LNCaP clone FGC (cell line): Measurements from ENCODE around the gene HSFX3.
"Not testable (repeated sequence)": the region's sequence is repeated elsewhere in the genome, so short reads cannot be mapped to it uniquely, and the experiment has no call there.

Experiments
- DNase-seq: peaks from one replicate; pipeline ENCODE4 v3.0.0-alpha.2; 2011; ENCODE audit warnings: low read depth
- H3K4me3 ChIP-seq: 2 replicates; pipeline ENCODE4 v1.5.1; 2011; ENCODE audit warnings: mild to moderate bottlenecking, low read depth, low read length, control low read depth
- CTCF ChIP-seq: IDR thresholded peaks from 2 replicates; pipeline ENCODE4 v1.5.1; 2012; ENCODE audit warnings: mild to moderate bottlenecking; ENCODE audit not compliant: control insufficient read depth, insufficient read depth; ENCODE audit errors: extremely low read depth

The HSFX3 gene

GRCh38 chrX:149549701-149550100 is at the start of gene HSFX3:
Gene HSFX3 (minus strand): TSS chrX:149549924. CDS start chrX:149549852, 72 bp downstream.
- H3K4me3 ChIP-seq, DNase-seq: not testable (repeated sequence)

- H3K4me3 ChIP-seq, DNase-seq: not testable (repeated sequence)
- TF ChIP-seq CTCF, result 0 out of 2 replicates have a peak, but pooled peaks have one; percentile 10
Measured at GRCh38 chrX:149598603-149599002, 48.9 kb upstream of the HSFX3 start.

DNA sequence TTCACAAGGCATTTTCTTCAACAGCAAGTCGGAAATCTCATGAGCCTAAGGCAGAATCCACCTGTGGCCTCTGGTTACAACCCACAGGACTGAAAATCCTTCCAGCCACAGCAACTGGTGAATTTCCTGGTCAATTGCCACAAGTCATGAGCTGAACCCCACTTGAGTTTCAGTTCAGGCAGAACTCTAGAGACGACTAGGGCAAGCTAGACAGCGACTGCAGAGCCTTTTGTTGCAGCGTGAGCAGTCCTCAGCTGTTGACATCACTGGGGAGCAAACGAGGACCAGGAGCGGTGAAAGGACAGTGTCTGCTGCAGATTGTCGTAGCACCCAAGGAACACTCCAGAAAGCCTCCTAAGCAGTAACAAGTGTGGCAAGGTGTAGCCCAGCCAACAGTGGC is 46.2 kb upstream of the HSFX3 start:
- not testable (repeated sequence) for DNase-seq, H3K4me3 ChIP-seq

DNA sequence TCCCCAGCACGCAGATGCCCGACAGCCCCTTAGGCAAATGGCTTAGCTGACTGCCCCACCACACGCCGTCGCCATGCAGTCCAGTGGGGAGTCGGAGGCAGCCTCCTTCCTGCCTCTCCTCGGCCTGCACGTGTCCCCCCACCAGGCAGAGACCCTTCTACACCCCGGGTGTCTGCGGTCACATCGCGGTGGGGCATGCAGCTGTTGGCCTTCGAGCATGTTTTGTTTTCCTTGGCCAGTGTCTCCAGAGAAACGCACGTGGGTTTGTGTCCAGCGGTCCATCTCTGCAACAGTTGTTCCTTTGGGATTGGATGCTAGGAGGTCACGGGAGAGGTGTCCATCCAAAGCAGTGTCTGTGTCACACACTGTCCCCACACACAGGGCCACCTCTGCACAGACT is 45.5 kb upstream of the HSFX3 start, which contains the start of gene HSFX2:
Gene HSFX2, minus strand, starts transcription at position 101 of the 400 bp plus-strand sequence. CDS start 614 bp downstream, outside the sequence.
- H3K4me3 ChIP-seq, DNase-seq: not testable (repeated sequence)

GRCh38 chrX:149590993-149591392 is 41.3 kb upstream of the HSFX3 start:
- not testable (repeated sequence) for DNase-seq, H3K4me3 ChIP-seq

- not testable (repeated sequence) for DNase-seq, H3K4me3 ChIP-seq
Measured at GRCh38 chrX:149587359-149587758, 37.6 kb upstream of the HSFX3 start, which contains the start of gene MAGEA9B. Gene MAGEA9B (minus strand): TSS chrX:149587459. CDS start chrX:149583179, 4,280 bp downstream.

- not testable (repeated sequence) for DNase-seq, H3K4me3 ChIP-seq
Measured at GRCh38 chrX:149585631-149586030, 35.9 kb upstream of the HSFX3 start.

- not testable (repeated sequence) for DNase-seq, H3K4me3 ChIP-seq
Measured at GRCh38 chrX:149573456-149573855, 23.7 kb upstream of the HSFX3 start.

GRCh38 chrX:149572743-149573142 is 23.0 kb upstream of the HSFX3 start:
- no peak for TF ChIP-seq CTCF
- DNase-seq, result no peak
- H3K4me3 ChIP-seq, result no peak overlapping the region

- TF ChIP-seq CTCF, result no peak
- H3K4me3 ChIP-seq, result no peak overlapping the region
- DNase-seq, result no peak
Measured at GRCh38 chrX:149571770-149572169, 22.0 kb upstream of the HSFX3 start.

- DNase-seq, result no peak
- no peak overlapping the region for H3K4me3 ChIP-seq
- TF ChIP-seq CTCF, result no peak
Measured at GRCh38 chrX:149570668-149571067, 20.9 kb upstream of the HSFX3 start.
